Stimulated activated CD4-positive, alpha-beta T cell treated with anti-CD3 and anti-CD28 coated beads, Interleukin-2, amount 100 ng/mL, for 4 hours (primary cell): Measurements from ENCODE around the gene CTU1.

Experiments
- DNase-seq: peaks from one replicate; pipeline ENCODE4 v3.0.0-alpha.2; 2020; ENCODE audit warnings: low read depth

The CTU1 gene

DNA sequence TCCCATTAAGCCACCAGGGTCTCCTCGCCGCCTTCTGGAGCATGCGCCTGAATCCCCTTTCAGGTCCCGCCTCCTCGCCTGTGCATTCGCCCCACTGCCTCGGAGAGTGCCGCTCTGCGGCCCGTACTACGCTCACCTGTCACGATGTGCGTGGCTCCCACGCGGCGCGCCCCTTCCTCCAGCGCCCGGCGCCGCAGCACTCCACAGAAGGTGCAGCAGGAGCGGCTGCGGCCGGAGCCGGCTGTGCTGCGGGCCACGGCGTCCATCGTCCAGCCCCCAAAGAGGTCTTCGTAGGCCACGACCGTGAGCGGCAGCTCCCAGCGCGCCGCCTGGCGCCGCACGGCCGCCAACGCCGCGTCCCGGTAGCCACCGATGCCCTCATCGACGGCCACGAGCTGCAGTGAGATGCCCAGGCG, 4.3 kb downstream of the CTU1 start:
- no peak for DNase-seq

DNA sequence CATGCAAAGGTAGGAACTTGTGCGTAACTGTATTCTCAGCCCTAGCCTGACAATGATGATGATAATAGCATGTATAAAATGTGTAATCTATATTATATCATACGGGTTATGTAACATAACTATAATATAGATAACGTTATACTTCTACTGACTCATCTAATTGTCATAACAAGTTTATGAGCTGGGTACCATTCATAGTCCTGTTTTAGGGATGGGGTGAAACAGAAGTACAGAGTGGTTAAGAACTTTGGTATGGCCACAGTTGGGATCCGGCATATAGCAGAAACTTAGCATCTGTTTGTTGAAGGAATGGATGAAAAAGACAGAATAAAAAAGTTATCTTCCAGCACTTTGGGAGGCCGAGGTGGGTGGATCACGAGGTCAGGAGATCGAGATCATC, 5.2 kb downstream of the CTU1 start:
- no peak for DNase-seq

DNA sequence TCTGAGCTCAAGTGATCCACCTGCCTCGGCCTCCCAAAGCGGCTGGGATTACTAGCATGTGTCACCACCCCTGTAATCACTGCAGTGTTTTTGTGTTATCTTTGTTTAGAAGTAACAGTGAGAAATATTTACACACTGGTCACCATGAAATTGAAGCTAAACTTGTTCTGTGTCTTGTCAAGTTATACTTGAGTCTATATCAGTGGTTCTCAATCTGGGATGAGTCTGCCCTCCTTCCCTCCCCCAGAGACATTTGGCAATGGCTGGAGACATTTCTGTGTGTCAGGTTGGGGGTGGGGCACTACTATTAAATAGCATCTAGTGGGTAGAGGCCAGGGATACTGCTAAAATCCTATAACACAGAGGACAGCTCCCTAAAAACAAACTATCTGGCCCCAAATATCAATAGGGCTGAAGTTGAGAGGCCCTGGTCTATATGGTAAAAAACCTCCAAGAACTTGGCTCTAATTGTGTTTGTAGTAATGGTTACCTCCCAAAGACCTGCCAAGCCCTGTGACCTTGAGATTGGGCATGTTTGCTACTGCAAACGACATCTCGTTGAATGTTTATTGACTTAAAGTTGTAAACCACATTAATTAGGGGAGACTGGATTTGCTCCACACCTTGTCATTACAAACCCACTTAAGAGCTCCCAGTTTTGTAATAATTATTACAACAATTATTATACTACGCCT, 6.9 kb downstream of the CTU1 start:
- no peak for DNase-seq

DNA sequence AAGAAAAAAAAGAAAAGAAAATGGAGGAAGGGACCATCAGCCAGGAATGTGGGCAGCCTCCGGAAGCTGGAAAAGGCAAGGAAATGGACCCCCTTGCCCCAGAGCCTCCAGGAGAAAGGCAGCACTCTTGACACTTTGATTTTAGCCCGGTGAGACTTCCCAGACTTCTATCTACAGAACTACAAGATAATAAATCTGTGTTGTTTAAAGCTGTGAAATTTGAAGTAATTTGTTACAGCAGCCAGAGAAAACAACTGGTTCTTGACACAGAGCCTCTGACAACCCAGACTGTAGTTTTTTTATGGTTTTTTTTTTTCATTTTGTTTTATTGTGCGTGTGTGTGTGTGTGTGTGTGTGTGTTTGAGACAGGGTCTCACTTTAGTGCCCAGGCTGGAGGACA, 7.6 kb downstream of the CTU1 start:
- no peak for DNase-seq

- DNase-seq: no peak
Observed at GRCh38 chr19:51099047-51099382, 9.2 kb downstream of the CTU1 start.

DNA sequence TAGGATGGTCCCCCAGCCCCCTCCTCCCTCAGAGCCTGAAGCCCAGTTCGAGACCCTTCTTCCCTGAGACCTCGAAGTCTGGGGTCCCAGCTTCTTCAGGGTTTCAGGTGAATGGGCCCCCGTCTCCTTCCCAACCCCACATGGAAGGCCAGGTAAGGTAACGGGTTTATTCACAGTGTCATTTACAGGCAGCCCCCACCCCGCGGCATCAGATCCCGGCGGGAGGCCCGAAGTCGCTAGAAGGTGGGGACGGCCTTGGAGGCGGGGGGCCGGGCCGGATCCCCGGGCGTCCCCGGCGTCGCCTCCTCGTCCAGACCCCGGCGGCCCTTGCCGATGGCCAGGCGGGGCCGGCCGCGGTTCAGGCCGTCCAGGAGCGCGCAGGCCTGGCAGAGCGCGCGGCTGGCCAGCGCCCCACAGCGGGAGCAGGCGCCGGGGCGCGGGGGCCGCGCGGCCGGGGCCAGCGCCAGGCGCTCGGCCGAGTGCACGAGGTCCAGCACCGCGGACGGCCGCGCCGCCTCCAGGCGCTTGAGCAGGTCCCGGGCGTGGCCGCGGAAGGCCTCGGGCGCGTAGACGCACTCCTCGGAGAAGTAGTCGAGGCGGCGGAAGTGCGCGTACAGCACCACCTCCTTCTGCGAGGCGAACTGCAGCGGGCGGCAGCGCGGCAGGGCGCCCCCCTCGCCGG, 9.7 kb downstream of the CTU1 start:
- peak; percentile 13 for DNase-seq

- no peak for DNase-seq
Observed at GRCh38 chr19:51097796-51098195, 10.4 kb downstream of the CTU1 start.

DNA sequence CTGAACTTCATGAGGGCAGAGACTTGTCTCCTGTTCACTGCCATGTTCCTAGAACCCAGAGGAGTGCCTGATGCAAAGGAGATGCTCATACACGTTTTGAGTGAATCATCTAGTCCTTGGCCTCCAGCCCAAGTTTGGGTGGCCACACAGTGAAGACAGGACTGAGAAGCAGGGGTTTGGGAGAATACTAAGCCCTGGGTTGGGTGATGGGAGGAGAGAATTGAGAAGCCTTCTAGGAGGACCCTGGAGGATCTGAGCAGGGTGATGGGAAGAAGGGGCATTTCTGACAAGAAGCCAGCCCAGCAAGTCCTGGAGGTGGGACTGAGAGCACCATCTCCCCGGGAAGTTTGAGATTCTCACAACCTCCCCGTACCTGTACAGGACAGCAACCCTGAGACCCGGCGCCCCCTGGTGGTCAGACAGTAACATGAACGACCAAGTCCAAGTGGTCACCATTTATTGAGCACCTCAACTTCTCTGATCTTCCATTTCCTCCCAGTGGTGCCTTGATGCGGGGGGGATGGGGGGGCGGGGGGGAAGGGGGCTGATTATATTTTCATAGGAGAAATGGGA, 11.0 kb downstream of the CTU1 start:
- peak; percentile 49 for DNase-seq

DNA sequence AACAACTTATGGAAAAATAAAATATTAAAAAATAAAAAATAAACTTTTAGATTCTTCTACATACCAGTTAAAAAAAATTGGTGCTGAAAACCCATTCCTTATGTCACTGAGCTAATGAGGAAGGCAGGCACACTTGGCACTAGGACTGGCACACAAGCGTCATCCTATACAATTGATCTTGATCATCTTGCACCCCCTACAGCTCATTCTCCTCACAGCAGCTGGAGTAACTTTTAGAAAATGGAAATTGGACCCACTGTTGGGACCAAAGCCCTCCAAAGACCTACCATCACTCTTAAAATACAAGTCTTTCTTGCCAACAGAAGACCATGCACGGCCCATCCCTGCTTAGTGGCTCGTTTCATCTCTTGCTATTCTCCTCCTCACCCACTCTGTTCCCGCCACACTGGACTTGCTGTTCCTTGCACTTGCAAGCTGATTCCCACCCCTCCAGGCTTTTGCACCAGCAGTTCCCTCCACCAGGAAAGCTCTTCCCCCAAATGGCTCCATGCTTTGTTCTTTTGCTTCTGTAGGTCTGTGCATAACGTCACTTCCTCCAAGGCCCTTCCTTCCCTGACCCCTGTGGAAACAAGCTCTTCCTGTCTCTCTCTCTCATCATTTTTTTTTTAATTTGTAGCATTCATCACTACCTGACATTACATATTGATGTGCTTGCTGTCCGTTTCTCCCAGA, 11.6 kb downstream of the CTU1 start:
- DNase-seq: no peak

GRCh38 chr19:51094696-51095279, 13.4 kb downstream of the CTU1 start:
- no peak for DNase-seq

GRCh38 chr19:51093510-51094345, 14.5 kb downstream of the CTU1 start:
- no peak for DNase-seq

DNA sequence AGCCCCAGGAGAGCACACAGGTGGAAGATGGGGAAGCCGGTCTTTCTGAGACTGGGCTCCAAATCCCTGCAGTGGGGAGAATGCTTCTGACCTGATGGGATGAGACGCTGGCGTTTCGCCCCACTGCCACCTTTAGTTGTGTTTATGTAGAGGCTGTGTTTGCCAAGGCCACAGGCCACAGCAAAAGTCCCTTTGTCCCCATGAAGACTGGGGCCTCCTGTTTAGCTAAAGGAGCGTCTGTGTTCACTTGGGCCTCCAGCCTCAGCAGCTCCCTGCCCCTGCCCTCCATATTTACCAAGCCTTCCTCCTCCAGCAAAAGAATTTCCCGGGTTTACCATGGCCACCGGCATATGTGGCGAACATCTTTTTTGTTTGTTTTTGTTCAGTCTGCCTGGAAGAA, 15.1 kb downstream of the CTU1 start:
- DNase-seq: no peak

DNA sequence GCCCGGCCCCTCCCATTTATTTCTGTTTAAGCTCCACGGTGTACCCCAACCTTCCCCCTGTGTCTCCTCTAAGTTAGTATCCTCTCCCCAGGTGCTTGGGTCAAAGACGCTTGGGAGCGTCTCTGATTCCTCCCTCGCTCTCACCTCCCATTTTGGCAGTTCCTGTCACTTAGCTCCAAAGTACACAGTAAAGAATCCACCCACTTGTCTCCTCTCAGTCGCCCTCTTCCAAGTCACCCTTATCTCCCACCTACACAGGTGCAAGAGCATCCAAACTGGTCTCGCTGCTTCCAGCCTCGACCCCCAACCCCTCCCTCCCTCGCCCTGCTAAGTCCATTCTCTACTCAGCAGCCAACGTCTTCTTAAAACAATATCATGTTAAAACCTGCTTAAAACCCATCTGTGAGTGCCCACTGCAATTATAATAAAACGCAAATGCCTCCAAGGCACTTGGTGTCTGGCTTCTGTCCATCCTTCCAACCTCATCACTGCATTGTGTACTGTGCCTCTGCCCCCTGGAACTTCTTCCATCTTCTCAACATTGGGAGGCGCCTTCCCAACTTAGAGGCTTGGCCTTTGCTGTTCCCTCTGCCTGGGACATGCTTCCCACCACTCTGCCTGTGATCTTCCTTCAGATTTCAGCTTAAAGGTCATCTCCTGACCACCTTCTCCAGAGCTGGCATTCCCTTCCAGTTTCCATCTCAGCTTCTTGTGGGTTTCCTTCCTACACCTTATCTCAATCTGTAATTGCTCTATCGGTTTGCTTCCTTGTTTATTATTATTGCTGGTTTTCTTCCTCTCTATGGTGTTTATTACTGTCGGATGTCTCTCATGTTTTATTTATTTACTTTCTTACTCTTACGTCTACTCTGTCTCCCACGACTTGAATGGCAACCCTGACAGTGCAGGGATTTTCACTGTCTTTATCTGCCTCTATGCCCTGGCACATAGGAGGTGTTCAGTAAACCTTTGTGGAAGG, 16.0 kb downstream of the CTU1 start:
- DNase-seq: no peak

- DNase-seq: no peak
Observed at GRCh38 chr19:51091126-51091525, 17.1 kb downstream of the CTU1 start.

DNA sequence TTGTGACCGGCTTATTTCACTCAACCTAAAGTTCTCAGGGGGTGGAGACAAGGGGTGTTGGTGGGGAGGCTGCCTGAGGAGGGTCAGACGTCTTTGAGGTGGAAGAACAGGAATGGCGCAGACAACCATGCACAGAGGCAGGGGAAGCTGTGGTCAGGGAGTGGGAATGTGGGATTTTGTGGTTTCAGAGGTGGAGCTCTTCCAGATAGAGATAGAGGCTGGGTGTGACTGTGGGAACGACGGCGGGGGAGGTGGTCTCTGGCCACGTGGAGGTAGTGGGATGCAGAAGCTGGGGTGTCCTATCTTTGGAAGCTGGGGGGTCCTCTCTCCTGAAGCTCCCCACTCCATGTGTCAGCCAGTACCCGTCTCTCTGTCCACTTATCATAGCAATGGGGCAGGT, 17.7 kb downstream of the CTU1 start:
- DNase-seq: no peak

GRCh38 chr19:51089786-51090185, 18.4 kb downstream of the CTU1 start:
- DNase-seq: no peak

DNA sequence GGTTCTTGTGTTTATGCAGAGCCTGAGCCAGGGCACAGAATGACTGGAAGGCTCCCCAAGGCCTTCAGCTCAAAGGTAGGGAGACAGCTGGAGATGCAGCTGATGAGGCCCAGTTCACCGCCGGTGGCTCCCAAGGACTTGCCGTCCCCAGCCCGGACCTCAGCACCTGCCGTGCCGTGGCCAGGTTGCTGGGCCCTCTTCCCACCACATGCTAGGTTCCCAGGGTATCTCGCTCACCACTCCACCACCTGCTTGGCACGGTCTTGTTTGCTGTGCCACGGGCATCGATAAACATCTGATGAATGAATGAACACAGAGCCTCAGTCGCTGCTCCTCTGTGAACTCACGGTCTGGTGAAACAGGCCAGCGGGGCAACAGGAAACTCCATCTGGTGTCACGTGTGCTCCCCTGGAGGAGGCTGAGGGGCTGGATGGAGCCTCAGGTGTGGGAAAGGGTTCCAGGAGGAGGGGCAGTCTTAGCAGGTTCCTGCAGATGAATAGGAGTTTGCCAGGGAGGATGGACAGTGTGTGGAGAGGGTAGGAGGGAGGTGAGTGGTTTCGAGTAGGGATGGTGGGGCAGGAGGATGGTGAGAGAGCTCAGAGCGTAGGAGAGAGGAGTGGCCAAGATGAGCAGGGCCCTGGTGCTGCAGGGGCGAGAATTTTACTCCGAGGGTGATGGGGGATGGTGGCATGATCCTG, 21.9 kb downstream of the CTU1 start:
- DNase-seq: no peak

DNA sequence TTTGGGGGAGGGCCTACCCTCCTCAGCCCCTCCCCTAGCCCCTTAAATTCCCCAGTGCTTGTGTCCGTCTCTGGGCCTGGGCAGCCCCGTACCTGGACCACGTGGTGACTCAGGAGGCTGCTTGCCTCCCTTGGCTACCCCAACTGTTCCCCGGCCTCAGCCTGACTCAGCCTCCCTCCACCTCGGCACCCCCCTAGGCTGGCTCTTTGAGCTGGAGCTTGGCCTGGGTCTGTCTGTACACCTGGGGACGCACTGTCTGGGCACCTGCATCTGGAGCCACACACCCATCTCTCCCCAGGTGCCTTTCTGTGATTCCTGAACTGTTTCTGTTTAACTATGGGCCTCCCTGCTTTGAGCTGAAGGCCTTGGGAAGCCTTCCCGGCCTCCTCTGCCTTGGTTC, 23.7 kb downstream of the CTU1 start:
- DNase-seq: no peak

DNA sequence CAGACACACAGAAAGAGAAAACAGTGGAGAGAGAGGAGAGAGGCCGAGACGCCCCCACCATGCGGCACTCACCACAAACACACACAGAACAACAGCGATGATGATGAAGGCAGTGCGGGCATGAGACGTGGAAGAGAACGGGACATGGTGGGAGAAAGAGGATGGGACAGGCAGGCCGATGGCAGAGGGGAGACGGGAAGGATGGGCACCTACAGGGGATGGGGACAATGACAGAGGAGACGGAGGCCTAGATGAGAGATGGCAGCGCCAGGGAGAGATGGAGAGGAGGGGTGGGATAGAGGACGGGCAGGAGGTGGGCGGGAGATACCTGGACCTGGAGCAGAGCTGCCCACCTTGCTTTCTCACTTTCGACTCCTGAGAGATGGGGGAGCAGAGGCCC, 24.4 kb downstream of the CTU1 start:
- no peak for DNase-seq

DNA sequence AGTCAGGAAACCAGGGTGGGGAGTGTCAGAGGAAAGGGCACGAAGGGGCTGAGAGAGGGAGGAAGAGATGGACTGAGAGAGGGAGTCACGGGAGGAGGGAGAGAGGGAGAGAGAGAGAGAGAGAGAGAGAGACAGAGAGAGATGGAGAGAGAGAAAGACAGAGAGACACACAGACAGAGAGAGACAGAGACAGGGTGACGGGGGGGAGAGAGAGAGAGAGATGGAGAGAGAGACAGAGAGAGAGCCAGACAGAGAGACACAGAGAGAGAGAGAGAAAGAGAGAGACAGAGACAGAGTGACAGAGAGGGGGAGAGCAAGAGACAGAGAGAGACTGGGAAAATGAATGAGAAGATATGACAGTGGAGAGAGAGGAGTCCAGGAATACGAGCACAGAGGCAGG, 25.0 kb downstream of the CTU1 start:
- no peak for DNase-seq
